Stimulated activated CD4-positive, alpha-beta T cell treated with anti-CD3 and anti-CD28 coated beads, Interleukin-15, amount 100 ng/mL, for 24 hours (primary cell): ENCODE data around the gene TOP3A.
A peak's percentile ranks its signal among the peaks of the same experiment; 100 is the strongest.

ENCODE experiments used
- DNase-seq: peaks from one replicate; pipeline ENCODE4 v3.0.0-alpha.2; 2020

The TOP3A gene

GRCh38 chr17:18253947-18254821 is 60.6 kb downstream of the TOP3A start:
- DNase-seq = no peak

- DNase-seq = no peak
Observed at GRCh38 chr17:18253187-18253884, 61.5 kb downstream of the TOP3A start.

GRCh38 chr17:18252160-18252559 is 62.6 kb downstream of the TOP3A start:
- no peak for DNase-seq

- DNase-seq = no peak
Observed at GRCh38 chr17:18251204-18251603, 63.6 kb downstream of the TOP3A start.

- DNase-seq = no peak
Observed at GRCh38 chr17:18250708-18251107, 64.1 kb downstream of the TOP3A start.

GRCh38 chr17:18250259-18250658 is 64.5 kb downstream of the TOP3A start:
- no peak for DNase-seq

GRCh38 chr17:18248811-18249210 is 66.0 kb downstream of the TOP3A start:
- no peak for DNase-seq

- peak; percentile 72 for DNase-seq
Observed at GRCh38 chr17:18248300-18248731, 66.5 kb downstream of the TOP3A start.

- no peak for DNase-seq
Observed at GRCh38 chr17:18247613-18248001, 67.2 kb downstream of the TOP3A start.

- peak; percentile 75 for DNase-seq
Observed at GRCh38 chr17:18246880-18247612, 67.7 kb downstream of the TOP3A start.

GRCh38 chr17:18246109-18246725 is 68.6 kb downstream of the TOP3A start:
- DNase-seq = no peak

- no peak for DNase-seq
Observed at GRCh38 chr17:18245038-18245776, 69.6 kb downstream of the TOP3A start.

GRCh38 chr17:18241229-18241871 is 73.4 kb downstream of the TOP3A start:
- DNase-seq = no peak

GRCh38 chr17:18240449-18240848 is 74.3 kb downstream of the TOP3A start:
- DNase-seq = no peak

GRCh38 chr17:18238299-18238698 is 76.5 kb downstream of the TOP3A start:
- DNase-seq = no peak

- DNase-seq = no peak
Observed at GRCh38 chr17:18237461-18237860, 77.3 kb downstream of the TOP3A start.

GRCh38 chr17:18236494-18236893 is 78.3 kb downstream of the TOP3A start:
- DNase-seq = no peak

GRCh38 chr17:18235743-18236256 is 79.0 kb downstream of the TOP3A start:
- DNase-seq = peak; percentile 65

GRCh38 chr17:18234853-18235380 is 79.9 kb downstream of the TOP3A start:
- no peak for DNase-seq

GRCh38 chr17:18233803-18234518 is 80.8 kb downstream of the TOP3A start:
- no peak for DNase-seq

GRCh38 chr17:18231164-18231563 is 83.6 kb downstream of the TOP3A start:
- no peak for DNase-seq
